ENCODE results near the gene BRAT1.

Gene BRAT1

GRCh38 chr7:2516194-2516555, 39.1 kb downstream of the BRAT1 start:
- H3K79me2 ChIP-seq (ENCODE audit: low read length): no peaks in the 10 kb centered on the region
- no peaks in the 10 kb centered on the region for H3K36me3 ChIP-seq (replicated peaks; ENCODE audit: insufficient read depth, low read length)
- no peak for DNase-seq
- no peaks in the 10 kb centered on the region for H3K9me2 ChIP-seq (replicated peaks; ENCODE audit: insufficient read depth, low read length)
- H3F3A ChIP-seq (ENCODE audit: insufficient read depth, low read length): no peaks in the 10 kb centered on the region
- H2AFZ ChIP-seq (ENCODE audit: low read length): no peak overlapping the region
- no peak overlapping the region for H3K4me3 ChIP-seq (ENCODE audit: low read length)
- H3K27me3 ChIP-seq (replicated peaks; ENCODE audit: insufficient read depth, low read length): peaks cover 48% of the 10 kb centered on the region
- H3K27ac ChIP-seq (ENCODE audit: low read length): no peak overlapping the region
- no peaks in the 10 kb centered on the region for H4K20me1 ChIP-seq (ENCODE audit: insufficient read depth, low read length)
- H3K4me2 ChIP-seq (ENCODE audit: low read depth, low read length): no peak overlapping the region
- peaks cover 10% of the 10 kb centered on the region for H3K4me1 ChIP-seq (ENCODE audit: low read length)
- no peaks in the 10 kb centered on the region for H3K9me3 ChIP-seq (replicated peaks; ENCODE audit: insufficient read depth, low read length)
- TF ChIP-seq EZH2 (optimal IDR thresholded peaks at IDR 0.05; ENCODE audit: low read depth, low read length) (no peak), EZH2phosphoT487 (IDR thresholded peaks at IDR 0.05; ENCODE audit: low read length) (no peak), CTCF (IDR thresholded peaks at IDR 0.05; ENCODE audit: low read length) (no peak)
- no peak overlapping the region for H3K9ac ChIP-seq (ENCODE audit: low read length)

GRCh38 chr7:2515424-2516193, 39.7 kb downstream of the BRAT1 start:
- H4K20me1 ChIP-seq (ENCODE audit: insufficient read depth, low read length): no peaks in the 10 kb centered on the region
- H3K27me3 ChIP-seq (replicated peaks; ENCODE audit: insufficient read depth, low read length): peaks cover 44% of the 10 kb centered on the region
- H3K27ac ChIP-seq (ENCODE audit: low read length): no peak overlapping the region
- peaks cover 12% of the 10 kb centered on the region for H3K4me1 ChIP-seq (ENCODE audit: low read length)
- no peak overlapping the region for H2AFZ ChIP-seq (ENCODE audit: low read length)
- H3F3A ChIP-seq (ENCODE audit: insufficient read depth, low read length): no peaks in the 10 kb centered on the region
- DNase-seq: no peak
- no peak overlapping the region for H3K4me3 ChIP-seq (ENCODE audit: low read length)
- H3K36me3 ChIP-seq (replicated peaks; ENCODE audit: insufficient read depth, low read length): no peaks in the 10 kb centered on the region
- TF ChIP-seq EZH2phosphoT487 (IDR thresholded peaks at IDR 0.05; ENCODE audit: low read length): no peak
- TF ChIP-seq CTCF (IDR thresholded peaks at IDR 0.05; ENCODE audit: low read length): no peak
- no peak for TF ChIP-seq EZH2 (optimal IDR thresholded peaks at IDR 0.05; ENCODE audit: low read depth, low read length)
- no peaks in the 10 kb centered on the region for H3K9me3 ChIP-seq (replicated peaks; ENCODE audit: insufficient read depth, low read length)
- H3K9ac ChIP-seq (ENCODE audit: low read length): no peak overlapping the region
- no peaks in the 10 kb centered on the region for H3K79me2 ChIP-seq (ENCODE audit: low read length)
- H3K9me2 ChIP-seq (replicated peaks; ENCODE audit: insufficient read depth, low read length): no peaks in the 10 kb centered on the region
- H3K4me2 ChIP-seq (ENCODE audit: low read depth, low read length): no peak overlapping the region

GRCh38 chr7:2514473-2515423, 40.6 kb downstream of the BRAT1 start:
- no peaks in the 10 kb centered on the region for H3K9me3 ChIP-seq (replicated peaks; ENCODE audit: insufficient read depth, low read length)
- no peak overlapping the region for H3K9ac ChIP-seq (ENCODE audit: low read length)
- H3K27ac ChIP-seq (ENCODE audit: low read length): no peak overlapping the region
- H3K4me3 ChIP-seq (ENCODE audit: low read length): no peak overlapping the region
- H3K79me2 ChIP-seq (ENCODE audit: low read length): no peaks in the 10 kb centered on the region
- no peaks in the 10 kb centered on the region for H3F3A ChIP-seq (ENCODE audit: insufficient read depth, low read length)
- peaks cover 12% of the 10 kb centered on the region for H3K4me1 ChIP-seq (ENCODE audit: low read length)
- H2AFZ ChIP-seq (ENCODE audit: low read length): no peak overlapping the region
- no peaks in the 10 kb centered on the region for H3K9me2 ChIP-seq (replicated peaks; ENCODE audit: insufficient read depth, low read length)
- DNase-seq: no peak
- no peak overlapping the region for H3K4me2 ChIP-seq (ENCODE audit: low read depth, low read length)
- TF ChIP-seq CTCF (IDR thresholded peaks at IDR 0.05; ENCODE audit: low read length): no peak
- no peak for TF ChIP-seq EZH2 (optimal IDR thresholded peaks at IDR 0.05; ENCODE audit: low read depth, low read length)
- TF ChIP-seq EZH2phosphoT487 (IDR thresholded peaks at IDR 0.05; ENCODE audit: low read length): no peak
- peaks cover 38% of the 10 kb centered on the region for H3K27me3 ChIP-seq (replicated peaks; ENCODE audit: insufficient read depth, low read length)
- H4K20me1 ChIP-seq (ENCODE audit: insufficient read depth, low read length): no peaks in the 10 kb centered on the region
- no peaks in the 10 kb centered on the region for H3K36me3 ChIP-seq (replicated peaks; ENCODE audit: insufficient read depth, low read length)
